ENCODE measurements around the gene AHCY.

The AHCY gene

DNA sequence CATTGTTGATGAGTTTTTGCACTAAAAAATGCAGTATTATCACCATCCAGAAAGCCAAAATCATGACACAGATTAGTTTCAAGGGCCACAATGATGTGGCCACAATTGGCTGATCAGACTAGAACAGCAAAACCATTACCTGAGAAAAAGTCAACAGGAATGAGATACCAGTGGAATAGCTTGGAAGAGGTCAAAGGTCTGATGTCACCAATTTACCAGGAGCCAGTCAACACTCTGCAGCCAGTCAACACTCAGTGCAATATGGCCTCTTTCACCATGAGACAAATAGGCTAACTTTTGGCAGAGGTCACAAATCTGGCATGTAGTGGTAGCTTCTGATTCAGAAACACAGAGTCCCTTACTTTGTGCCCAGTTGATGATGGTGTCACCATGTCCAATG, 69.5 kb downstream of the AHCY start:
- TF ChIP-seq, protein P1, sequence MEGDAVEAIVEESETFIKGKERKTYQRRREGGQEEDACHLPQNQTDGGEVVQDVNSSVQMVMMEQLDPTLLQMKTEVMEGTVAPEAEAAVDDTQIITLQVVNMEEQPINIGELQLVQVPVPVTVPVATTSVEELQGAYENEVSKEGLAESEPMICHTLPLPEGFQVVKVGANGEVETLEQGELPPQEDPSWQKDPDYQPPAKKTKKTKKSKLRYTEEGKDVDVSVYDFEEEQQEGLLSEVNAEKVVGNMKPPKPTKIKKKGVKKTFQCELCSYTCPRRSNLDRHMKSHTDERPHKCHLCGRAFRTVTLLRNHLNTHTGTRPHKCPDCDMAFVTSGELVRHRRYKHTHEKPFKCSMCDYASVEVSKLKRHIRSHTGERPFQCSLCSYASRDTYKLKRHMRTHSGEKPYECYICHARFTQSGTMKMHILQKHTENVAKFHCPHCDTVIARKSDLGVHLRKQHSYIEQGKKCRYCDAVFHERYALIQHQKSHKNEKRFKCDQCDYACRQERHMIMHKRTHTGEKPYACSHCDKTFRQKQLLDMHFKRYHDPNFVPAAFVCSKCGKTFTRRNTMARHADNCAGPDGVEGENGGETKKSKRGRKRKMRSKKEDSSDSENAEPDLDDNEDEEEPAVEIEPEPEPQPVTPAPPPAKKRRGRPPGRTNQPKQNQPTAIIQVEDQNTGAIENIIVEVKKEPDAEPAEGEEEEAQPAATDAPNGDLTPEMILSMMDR (conservative IDR thresholded peaks at IDR 0.05; ENCODE audit: control insufficient read depth, insufficient read depth, low read depth, low read length): no peak
- no peak overlapping the region for H3K4me3 ChIP-seq (ENCODE audit: control insufficient read depth, low read depth, low read length)
- no peak for DNase-seq (ENCODE audit: low read depth)

DNA sequence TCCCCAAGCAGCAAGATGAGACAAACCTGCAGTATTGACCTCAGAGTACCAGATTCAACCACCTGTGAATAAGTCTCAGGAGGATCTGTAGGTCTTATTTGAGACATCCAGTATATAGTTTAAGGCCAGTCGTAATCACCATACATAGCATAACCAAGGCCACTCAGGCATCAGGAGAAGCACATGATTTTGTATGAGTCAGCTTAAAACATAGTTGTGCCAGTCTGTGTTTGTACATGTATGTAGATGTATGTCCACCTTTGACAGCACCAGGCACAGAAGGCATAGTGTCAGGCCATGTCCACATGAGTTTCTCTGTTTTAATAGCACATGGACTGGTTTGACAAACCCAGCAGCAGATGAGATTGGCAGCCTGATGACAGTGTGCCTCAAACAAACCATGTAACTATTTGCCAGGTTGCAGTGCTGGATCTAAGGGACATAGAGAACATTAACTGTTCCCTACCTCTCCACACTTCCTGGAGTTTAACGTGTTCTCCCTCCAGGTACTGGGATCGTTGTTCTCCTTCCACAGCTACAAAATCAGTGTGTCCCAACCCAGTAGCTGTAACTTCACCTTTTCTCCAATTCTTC, 70.6 kb downstream of the AHCY start:
- H3K4me3 ChIP-seq (ENCODE audit: control insufficient read depth, low read depth, low read length): no peak overlapping the region
- no peak for DNase-seq (ENCODE audit: low read depth)
- TF ChIP-seq, protein P1 (conservative IDR thresholded peaks at IDR 0.05; ENCODE audit: control insufficient read depth, insufficient read depth, low read depth, low read length): no peak

DNA sequence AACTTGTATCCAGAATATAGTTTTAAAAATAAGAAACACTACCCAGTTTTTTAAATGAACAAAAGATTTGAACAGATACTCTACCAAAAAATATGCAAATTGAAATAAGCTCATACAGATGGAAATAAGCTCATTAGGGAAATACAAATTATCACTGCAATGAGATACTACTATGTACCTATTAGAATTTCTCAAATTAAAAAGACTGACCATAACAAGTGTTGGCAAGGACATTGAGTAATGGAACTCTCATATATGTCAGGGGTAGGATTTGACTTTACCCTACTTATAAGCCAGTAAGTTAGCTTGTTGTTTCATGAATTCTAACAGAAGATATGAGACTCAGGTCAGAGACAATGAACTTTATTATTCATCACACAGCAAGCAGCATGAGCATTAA, 71.5 kb downstream of the AHCY start:
- TF ChIP-seq, protein P1 (conservative IDR thresholded peaks at IDR 0.05; ENCODE audit: control insufficient read depth, insufficient read depth, low read depth, low read length): no peak
- no peak overlapping the region for H3K4me3 ChIP-seq (ENCODE audit: control insufficient read depth, low read depth, low read length)
- DNase-seq (ENCODE audit: low read depth): no peak

Measured in fibroblast of mammary gland (primary cell).